Measurements from ENCODE around the gene SLC30A10.
"Not testable (repeated sequence)": the region's sequence is repeated elsewhere in the genome, so short reads cannot be mapped to it uniquely, and the experiment has no call there.

Gene SLC30A10

GRCh38 chr1:219927956-219928790, at the start of gene SLC30A10:
Gene SLC30A10, minus strand, starts transcription at chr1:219928557. Its CDS starts 117 bp downstream, at chr1:219928440.
- peak; percentile 1 for DNase-seq

- DNase-seq, result no peak
Measured at GRCh38 chr1:219973213-219973612, 44.9 kb upstream of the SLC30A10 start.

GRCh38 chr1:219967361-219967760, 39.0 kb upstream of the SLC30A10 start:
- no peak for DNase-seq

- DNase-seq, result no peak
Measured at GRCh38 chr1:219966071-219966349, 37.7 kb upstream of the SLC30A10 start.

- DNase-seq, result no peak
Measured at GRCh38 chr1:219965285-219966070, 37.1 kb upstream of the SLC30A10 start.

DNA sequence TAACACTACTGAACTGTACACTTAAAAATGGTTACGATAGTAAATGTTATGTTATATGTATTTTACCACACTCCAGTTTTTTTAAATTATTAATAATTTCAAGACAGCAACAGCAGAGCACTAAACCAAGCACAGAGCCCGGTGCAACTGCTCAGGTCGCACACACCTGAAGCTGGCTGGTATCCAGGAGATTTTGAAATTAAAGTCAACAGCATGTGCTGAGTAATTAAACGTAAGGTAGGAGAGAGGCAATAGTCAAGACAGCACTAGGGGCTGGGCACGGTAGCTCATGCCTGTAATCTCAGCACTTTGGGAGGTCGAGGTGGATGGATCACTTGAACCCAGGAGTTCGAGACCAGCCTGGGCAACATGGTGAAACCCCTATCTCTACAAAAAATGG, 35.1 kb upstream of the SLC30A10 start:
- DNase-seq, result no peak

DNA sequence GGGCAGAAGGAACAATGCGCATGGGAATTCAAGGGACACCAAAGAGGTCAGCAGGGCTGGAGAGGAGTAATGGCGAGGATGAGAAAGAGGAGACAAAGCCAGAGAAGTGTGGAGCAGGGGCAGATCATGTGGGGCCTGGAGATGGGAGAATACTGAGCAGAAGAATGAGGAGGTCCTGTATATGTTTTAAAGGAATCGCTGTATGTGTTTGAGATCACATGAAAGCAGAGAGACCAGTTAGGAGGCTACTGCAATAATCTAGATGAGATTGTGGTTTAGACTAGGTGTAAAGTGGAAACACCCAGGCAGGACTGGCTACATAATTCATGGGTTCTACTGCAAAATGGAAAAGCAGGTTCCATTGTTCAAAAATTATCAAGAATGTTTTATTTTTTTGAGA, 33.3 kb upstream of the SLC30A10 start:
- no peak for DNase-seq

DNA sequence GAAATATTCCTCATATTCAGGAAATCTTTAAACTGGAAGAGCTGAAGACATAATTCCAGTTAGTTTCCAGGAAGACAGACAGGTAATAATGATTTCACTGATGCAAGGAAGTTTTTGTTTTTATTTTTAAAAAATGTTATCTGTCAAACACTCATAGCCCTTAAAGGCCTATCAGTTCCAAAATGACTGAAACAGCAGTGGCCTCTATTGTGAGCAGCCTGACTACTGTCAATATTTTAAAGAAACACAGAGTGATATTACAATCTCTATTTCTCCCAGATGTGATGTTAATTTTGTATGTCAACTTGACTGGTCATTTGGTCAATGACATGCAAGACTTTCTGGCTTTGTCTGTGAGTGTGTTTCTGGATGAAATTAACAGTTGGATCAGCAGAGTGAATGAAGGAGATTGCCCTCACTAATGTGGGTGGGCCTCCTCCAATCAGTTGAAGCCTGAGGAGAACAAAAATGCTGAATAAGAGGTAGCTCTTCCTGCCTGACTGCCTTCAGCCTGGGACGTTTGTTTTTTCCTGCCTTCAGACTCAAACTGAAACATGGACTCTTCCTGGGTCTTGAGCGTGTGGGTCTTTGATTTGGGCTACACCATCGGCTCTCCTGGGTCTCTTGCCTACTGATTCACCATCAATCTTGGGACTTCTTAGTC, 31.3 kb upstream of the SLC30A10 start:
- DNase-seq, result no peak

- peak; percentile 1 for DNase-seq
Measured at GRCh38 chr1:219958875-219959417, 30.6 kb upstream of the SLC30A10 start.

- no peak for DNase-seq
Measured at GRCh38 chr1:219954736-219955421, 26.5 kb upstream of the SLC30A10 start.

DNA sequence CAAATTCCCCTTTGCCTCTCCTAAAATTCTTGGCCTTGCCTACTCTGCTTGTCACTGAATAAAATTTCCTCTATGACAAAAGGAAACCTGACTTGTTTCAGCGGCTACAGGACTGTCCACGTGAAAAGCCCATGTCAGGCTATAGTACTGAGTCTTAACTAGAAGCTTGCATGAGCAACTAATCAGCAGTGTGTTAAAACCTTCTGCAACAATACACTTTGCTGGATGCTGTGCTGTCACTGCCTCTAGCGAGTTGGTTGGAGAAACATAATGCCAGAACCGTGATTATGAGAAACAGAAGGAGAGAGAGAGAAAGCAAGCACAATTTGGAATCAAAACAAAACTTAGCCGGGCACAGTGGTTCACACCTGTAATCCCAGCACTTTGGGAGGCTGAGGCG, 25.7 kb upstream of the SLC30A10 start:
- no peak for DNase-seq

DNA sequence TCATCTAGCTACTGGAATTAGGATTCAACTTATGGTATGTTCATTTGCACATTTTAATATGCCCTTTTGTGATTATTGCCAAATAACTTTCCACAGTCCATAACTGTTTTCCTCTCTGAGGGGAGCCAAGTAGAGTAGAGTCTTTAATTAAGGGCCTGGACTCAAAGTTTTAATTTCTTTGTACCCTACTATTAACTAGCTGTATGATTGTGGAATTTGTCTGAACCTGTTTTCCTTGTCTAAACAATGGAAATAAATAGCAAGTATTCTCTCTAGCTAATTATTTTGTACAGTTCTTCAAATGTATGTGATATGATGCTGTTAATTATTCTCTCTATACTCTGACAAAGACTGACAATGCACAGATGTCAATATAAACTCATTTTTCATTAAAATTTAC, 24.0 kb upstream of the SLC30A10 start:
- DNase-seq, result no peak

- DNase-seq, result not testable (repeated sequence)
Measured at GRCh38 chr1:219949227-219949626, 20.9 kb upstream of the SLC30A10 start.

DNA sequence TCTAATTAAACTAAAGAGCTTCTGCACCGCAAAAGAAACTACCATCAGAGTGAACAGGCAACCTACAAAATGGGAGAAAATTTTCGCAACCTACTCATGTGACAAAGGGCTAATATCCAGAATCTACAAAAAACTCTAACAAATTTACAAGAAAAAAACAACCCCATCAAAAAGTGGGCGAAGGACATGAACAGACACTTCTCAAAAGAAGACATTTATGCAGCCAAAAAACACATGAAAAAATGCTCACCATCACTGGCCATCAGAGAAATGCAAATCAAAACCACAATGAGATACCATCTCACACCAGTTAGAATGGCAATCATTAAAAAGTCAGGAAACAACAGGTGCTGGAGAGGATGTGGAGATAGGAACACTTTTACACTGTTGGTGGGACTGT, 20.4 kb upstream of the SLC30A10 start:
- not testable (repeated sequence) for DNase-seq

DNA sequence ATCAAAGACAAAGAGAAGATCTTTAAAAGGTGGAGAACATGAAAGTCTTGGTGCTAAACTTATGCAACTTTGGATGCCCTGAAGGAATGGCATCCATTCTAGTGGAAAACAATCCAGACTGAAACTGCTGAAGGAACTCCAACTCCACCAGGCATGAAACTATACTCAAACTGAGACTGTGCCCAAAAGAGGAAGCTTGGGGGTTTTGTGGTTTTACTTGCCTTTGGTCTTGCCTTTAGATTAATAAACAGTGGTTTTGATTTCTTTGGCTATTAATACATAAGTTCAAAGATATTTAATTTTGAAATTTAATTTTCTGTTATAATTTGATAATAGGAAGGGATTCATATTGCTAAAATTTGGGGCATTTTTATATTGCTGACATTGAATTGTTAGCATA, 17.4 kb upstream of the SLC30A10 start:
- DNase-seq, result no peak

- DNase-seq, result no peak
Measured at GRCh38 chr1:219941179-219942118, 13.1 kb upstream of the SLC30A10 start.

DNA sequence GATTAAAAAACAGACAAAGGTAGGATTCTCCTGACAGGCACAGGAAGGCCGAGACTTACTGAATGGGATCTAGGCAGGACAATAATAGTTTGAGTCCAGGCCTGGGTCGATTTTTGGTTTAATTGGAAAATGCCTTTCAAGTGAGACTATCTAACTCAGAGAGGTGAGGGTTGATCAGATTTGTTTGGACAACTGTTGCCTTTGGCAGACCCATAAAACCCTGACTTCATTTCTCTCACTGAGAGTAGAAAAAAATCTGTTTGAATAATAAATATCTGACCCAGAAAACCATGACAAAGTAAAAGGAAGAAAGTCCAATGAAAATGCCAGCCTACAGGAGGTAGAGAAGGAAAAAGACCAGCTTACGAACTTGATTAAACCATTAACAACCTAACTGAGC, 12.3 kb upstream of the SLC30A10 start:
- no peak for DNase-seq

DNA sequence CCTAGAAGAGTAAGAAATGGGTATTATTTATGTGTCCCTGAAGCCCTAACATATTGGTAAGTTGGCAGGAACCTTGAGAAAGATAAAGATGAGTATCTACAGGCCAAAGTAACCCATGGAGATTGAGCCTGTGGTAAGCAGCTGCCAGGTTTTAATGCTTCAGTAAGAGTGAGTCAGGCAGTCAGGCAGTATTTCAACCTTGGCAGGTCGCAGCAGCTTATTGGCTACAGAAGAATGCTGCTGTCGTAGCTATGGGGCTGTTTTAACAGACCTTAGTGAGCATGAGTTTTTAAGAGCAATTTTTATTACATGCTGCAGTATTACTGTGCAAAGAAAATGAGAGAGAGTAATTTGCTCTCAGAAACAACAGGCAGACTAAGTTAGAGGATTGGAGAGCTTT, 10.3 kb upstream of the SLC30A10 start:
- no peak for DNase-seq

- DNase-seq, result not testable (repeated sequence)
Measured at GRCh38 chr1:219933763-219934162, 5.4 kb upstream of the SLC30A10 start.

DNA sequence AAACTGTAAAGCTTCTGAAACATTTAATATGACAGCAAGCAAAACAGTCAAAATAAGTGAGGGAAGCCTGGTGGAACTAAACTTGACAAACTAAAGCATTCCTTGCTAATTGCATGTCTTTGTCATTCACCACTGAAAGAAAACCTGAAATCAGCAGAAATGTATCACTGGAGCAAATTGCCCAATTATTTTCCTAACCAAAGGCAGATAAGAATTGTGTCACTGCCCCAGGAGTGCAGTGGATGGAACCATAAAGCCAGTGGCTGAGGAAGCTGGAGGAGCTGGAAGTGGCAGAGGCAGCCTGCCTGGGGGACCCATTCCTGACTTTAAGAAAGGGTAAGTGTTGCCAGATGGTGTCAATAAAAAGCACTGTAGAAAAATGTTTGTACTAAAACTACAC, 2.7 kb upstream of the SLC30A10 start:
- DNase-seq, result no peak

- DNase-seq, result no peak
Measured at GRCh38 chr1:219928791-219929118, 398 bp upstream of the SLC30A10 start.
